DOHH2 (cell line): Measurements from ENCODE around the gene HERC2.

ENCODE experiments used
- H3F3A ChIP-seq: fragments of 200-600 bp; sonication (generic), shearing (Covaris generic); 2 replicates; pipeline ENCODE4 v1.6.0; 2016; ENCODE audit warnings: antibody characterized with exemption, mild to moderate bottlenecking; ENCODE audit not compliant: control insufficient read depth, insufficient read depth
- H3K27ac ChIP-seq: fragments of 200-600 bp; sonication (generic); 2 replicates; pipeline ENCODE4 v1.5.1; 2014; ENCODE audit warnings: low read depth, mild to moderate bottlenecking, low read length, moderate library complexity
- H3K27me3 ChIP-seq: fragments of 200-600 bp; sonication (generic); 2 replicates; pipeline ENCODE4 v1.6.1; 2014; ENCODE audit warnings: mild to moderate bottlenecking, low read length, mixed read lengths; ENCODE audit not compliant: control insufficient read depth
- H3K36me3 ChIP-seq: fragments of 200-600 bp; sonication (generic); 2 replicates; pipeline ENCODE4 v1.6.1; 2014; ENCODE audit warnings: mild to moderate bottlenecking, low read length, moderate library complexity, mixed read lengths; ENCODE audit not compliant: control insufficient read depth
- H3K4me1 ChIP-seq: fragments of 200-600 bp; sonication (generic); 2 replicates; pipeline ENCODE4 v1.6.1; 2014; ENCODE audit warnings: mild to moderate bottlenecking, low read length, mixed read lengths; ENCODE audit not compliant: control insufficient read depth
- H3K4me2 ChIP-seq: fragments of 200-600 bp; sonication (generic); 2 replicates; pipeline ENCODE4 v1.6.0; 2014; ENCODE audit warnings: mild to moderate bottlenecking, low read length, moderate library complexity
- H3K4me3 ChIP-seq: fragments of 200-600 bp; sonication (generic); 2 replicates; pipeline ENCODE4 v1.5.1; 2014; ENCODE audit warnings: mild to moderate bottlenecking, low read length, mixed read lengths
- H3K79me2 ChIP-seq: fragments of 200-600 bp; sonication (generic); 2 replicates; pipeline ENCODE4 v1.6.1; 2014; ENCODE audit warnings: mild to moderate bottlenecking, low read length, mixed read lengths; ENCODE audit not compliant: control insufficient read depth
- H3K9me2 ChIP-seq: fragments of 200-600 bp; sonication (generic); replicated peaks from 2 replicates; pipeline ENCODE4 v1.6.1; 2014; ENCODE audit warnings: mild to moderate bottlenecking, low read length, mixed read lengths; ENCODE audit not compliant: control insufficient read depth
- H3K9me3 ChIP-seq: fragments of 200-600 bp; sonication (generic); 2 replicates; pipeline ENCODE4 v1.6.1; 2014; ENCODE audit warnings: antibody characterized with exemption, low read length, mixed read lengths; ENCODE audit not compliant: control insufficient read depth, insufficient read depth
- H4K20me1 ChIP-seq: fragments of 200-600 bp; sonication (generic); 2 replicates; pipeline ENCODE4 v1.6.0; 2014; ENCODE audit warnings: low read depth, mild to moderate bottlenecking, antibody characterized with exemption, low read length, moderate library complexity; ENCODE audit not compliant: control insufficient read depth, insufficient read depth
- CTCF ChIP-seq: fragments of 200-600 bp; sonication (generic); IDR thresholded peaks from one replicate; pipeline ENCODE4 v1.5.1; 2014; ENCODE audit warnings: antibody characterized with exemption, mild to moderate bottlenecking, low read depth, low read length; ENCODE audit not compliant: poor library complexity, severe bottlenecking
- EZH2phosphoT487 ChIP-seq: fragments of 200-600 bp; sonication (generic); IDR thresholded peaks from 2 replicates; pipeline ENCODE4 v1.6.1; 2017; ENCODE audit warnings: borderline replicate concordance, mild to moderate bottlenecking, antibody characterized with exemption, low read length, moderate library complexity, mixed read lengths

The HERC2 gene

GRCh38 chr15:28099555-28100140 lies 222.3 kb downstream of the HERC2 start:
- Histone ChIP-seq H3K4me1 (peaks cover 18% of the 10 kb centered on the region), H3K27me3 (peaks cover 44% of the 10 kb centered on the region), H4K20me1 (no peaks in the 10 kb centered on the region), H3K36me3 (no peaks in the 10 kb centered on the region), H3K4me2 (no peak overlapping the region), H3F3A (no peaks in the 10 kb centered on the region), H3K9me3 (no peaks in the 10 kb centered on the region), H3K9me2 (no peaks in the 10 kb centered on the region), H3K79me2 (no peaks in the 10 kb centered on the region), H3K4me3 (no peak overlapping the region), H3K27ac (no peak overlapping the region)
- TF ChIP-seq EZH2phosphoT487, result no peak
- no peak for TF ChIP-seq CTCF

- H3K4me3 ChIP-seq, result no peak within 1 kb of the TSS
- peaks cover 18% of the 10 kb centered on the region for H3K4me1 ChIP-seq
- H3K27me3 ChIP-seq, result peaks cover 50% of the 10 kb centered on the region
- no peak within 1 kb of the TSS for H3K27ac ChIP-seq
- H3K79me2 ChIP-seq, result no peaks in the 10 kb centered on the region
- peak within 1 kb of the TSS; percentile 24; the same call in 1 of the 2 replicates for H3K4me2 ChIP-seq
- TF ChIP-seq CTCF (peak; percentile 38), EZH2phosphoT487 (peak; percentile 33; the same call in 1 of the 2 replicates)
- no peaks in the 10 kb centered on the region for H3K9me3 ChIP-seq
- H4K20me1 ChIP-seq, result no peaks in the 10 kb centered on the region
- no peaks in the 10 kb centered on the region for H3K9me2 ChIP-seq
- no peaks in the 10 kb centered on the region for H3K36me3 ChIP-seq
- no peaks in the 10 kb centered on the region for H3F3A ChIP-seq
Observed at GRCh38 chr15:28098766-28099554, 223.0 kb downstream of the HERC2 start, which contains the start of gene OCA2. OCA2 (minus strand) TSS chr15:28099315; CDS start chr15:28081874, 17,441 bp downstream.

- H3K4me1 ChIP-seq, result peaks cover 18% of the 10 kb centered on the region
- no peak overlapping the region for H3K4me3 ChIP-seq
- no peaks in the 10 kb centered on the region for H3K9me3 ChIP-seq
- no peak for TF ChIP-seq EZH2phosphoT487
- TF ChIP-seq CTCF, result no peak
- H3K9me2 ChIP-seq, result no peaks in the 10 kb centered on the region
- no peaks in the 10 kb centered on the region for H4K20me1 ChIP-seq
- H3K4me2 ChIP-seq, result no peak overlapping the region; the same call in 1 of the 2 replicates
- peaks cover 56% of the 10 kb centered on the region for H3K27me3 ChIP-seq
- H3K36me3 ChIP-seq, result no peaks in the 10 kb centered on the region
- no peaks in the 10 kb centered on the region for H3K79me2 ChIP-seq
- no peak overlapping the region for H3K27ac ChIP-seq
- H3F3A ChIP-seq, result no peaks in the 10 kb centered on the region
Observed at GRCh38 chr15:28098360-28098765, 223.6 kb downstream of the HERC2 start.
